Neural cell (in vitro differentiated cells): ENCODE measurements around the gene PATZ1. TPM values are rescaled to one million over a fixed set of nuclear protein-coding genes. Genes with fewer than 3 reads are reported as not detected.

Experiments
- H2AFZ ChIP-seq: fragments of 200-600, 300-800 bp; sonication (generic), shearing (Covaris generic); 2 replicates; pipeline ENCODE4 v1.6.0; 2014; ENCODE audit warnings: low read depth, mild to moderate bottlenecking, antibody characterized with exemption, low read length, moderate library complexity
- H3F3A ChIP-seq: fragments of 200-600 bp; shearing (Covaris generic); 2 replicates; pipeline ENCODE4 v1.6.1; 2016; ENCODE audit warnings: mild to moderate bottlenecking, moderate library complexity, mixed read lengths, antibody characterized with exemption, low read length; ENCODE audit not compliant: insufficient read depth, poor library complexity, severe bottlenecking
- H3K27ac ChIP-seq: fragments of 200-600, 300-800 bp; sonication (generic), shearing (Covaris generic); 2 replicates; pipeline ENCODE4 v1.5.1; 2014; ENCODE audit warnings: mild to moderate bottlenecking, low read length, moderate library complexity
- H3K27me3 ChIP-seq: fragments of 300-800, 200-600 bp; sonication (generic), shearing (Covaris generic); 2 replicates; pipeline ENCODE4 v1.6.0; 2014; ENCODE audit warnings: mild to moderate bottlenecking, low read depth, low read length, moderate library complexity; ENCODE audit not compliant: insufficient read depth
- H3K36me3 ChIP-seq: fragments of 300-800, 200-600 bp; sonication (generic), shearing (Covaris generic); 2 replicates; pipeline ENCODE4 v1.5.1; 2014; ENCODE audit warnings: mild to moderate bottlenecking, antibody characterized with exemption, low read length, moderate library complexity; ENCODE audit not compliant: insufficient read depth
- H3K4me2 ChIP-seq: fragments of 300-800, 200-600 bp; sonication (generic), shearing (Covaris generic); 2 replicates; pipeline ENCODE4 v1.6.0; 2014; ENCODE audit warnings: mild to moderate bottlenecking, low read length
- H3K4me3 ChIP-seq: fragments of 300-800, 200-600 bp; sonication (generic), shearing (Covaris generic); 2 replicates; pipeline ENCODE4 v1.5.1; 2014; ENCODE audit warnings: mild to moderate bottlenecking, low read length, moderate library complexity
- H3K79me2 ChIP-seq: fragments of 200-600 bp; shearing (Covaris generic); replicated peaks from 2 replicates; pipeline ENCODE4 v1.6.0; 2014; ENCODE audit warnings: mild to moderate bottlenecking, low read length, moderate library complexity; ENCODE audit not compliant: insufficient read depth
- H3K9ac ChIP-seq: fragments of 300-800, 200-600 bp; sonication (generic), shearing (Covaris generic); 2 replicates; pipeline ENCODE4 v1.6.1; 2016; ENCODE audit warnings: mild to moderate bottlenecking, low read length, mixed read lengths
- H3K9me2 ChIP-seq: fragments of 200-600 bp; shearing (Covaris generic); 2 replicates; pipeline ENCODE4 v1.6.1; 2016; ENCODE audit warnings: mild to moderate bottlenecking, low read length, mixed read lengths; ENCODE audit not compliant: insufficient read depth
- H3K9me3 ChIP-seq: fragments of 200-600, 300-800 bp; sonication (generic), shearing (Covaris generic); 2 replicates; pipeline ENCODE4 v1.6.1; 2016; ENCODE audit warnings: mild to moderate bottlenecking, mixed run types, low read length, moderate library complexity, mixed read lengths
- H4K20me1 ChIP-seq: fragments of 200-600 bp; shearing (Covaris generic); 2 replicates; pipeline ENCODE4 v1.6.1; 2016; ENCODE audit warnings: mild to moderate bottlenecking, mixed run types; ENCODE audit not compliant: insufficient read depth
- EP300 ChIP-seq: fragments of 450-650 bp; conservative IDR thresholded peaks from 2 replicates; pipeline ENCODE4 v1.6.1; 2014; ENCODE audit warnings: antibody characterized with exemption, mild to moderate bottlenecking, moderate library complexity; ENCODE audit not compliant: poor library complexity, severe bottlenecking
- EZH2 ChIP-seq: fragments of 200-600, 300-800 bp; shearing (Covaris generic), sonication (generic); IDR thresholded peaks from 2 replicates; pipeline ENCODE4 v1.6.1; 2014; ENCODE audit warnings: antibody characterized with exemption, low read length, borderline replicate concordance, mild to moderate bottlenecking; ENCODE audit not compliant: insufficient read depth, poor library complexity, severe bottlenecking
- MXI1 ChIP-seq: fragments of 450-650 bp; conservative IDR thresholded peaks from 2 replicates; pipeline ENCODE4 v1.6.1; 2014; ENCODE audit warnings: antibody characterized with exemption, mild to moderate bottlenecking; ENCODE audit not compliant: poor library complexity, severe bottlenecking
- POLR2AphosphoS5 ChIP-seq: IDR thresholded peaks from 2 replicates; pipeline ENCODE4 v1.6.1; 2012
- RAD21 ChIP-seq: fragments of 450-650 bp; conservative IDR thresholded peaks from 2 replicates; pipeline ENCODE4 v1.6.1; 2014; ENCODE audit warnings: antibody characterized with exemption, mild to moderate bottlenecking, moderate library complexity
- SMC3 ChIP-seq: fragments of 450-650 bp; conservative IDR thresholded peaks from 2 replicates; pipeline ENCODE4 v1.6.1; 2014; ENCODE audit warnings: antibody characterized with exemption, mild to moderate bottlenecking, moderate library complexity; ENCODE audit not compliant: poor library complexity
- TAF1 ChIP-seq: IDR thresholded peaks from 2 replicates; pipeline ENCODE4 v1.6.1; 2012; ENCODE audit warnings: low read depth
- polyA plus RNA-seq: library from polyadenylated mRNA; depleted of rRNA; stranded (reverse); fragments of >200 nt; gene quantifications from 2 replicates; pipeline ENCODE4 v1.2.3, GENCODE V29; 2014
- TF ChIP-seq, protein P1 (sequence below): fragments of 450-650 bp; IDR thresholded peaks from 2 replicates; pipeline ENCODE4 v1.5.1; 2014; ENCODE audit warnings: antibody characterized with exemption, mild to moderate bottlenecking, moderate library complexity; ENCODE audit not compliant: poor library complexity, severe bottlenecking
- TF ChIP-seq, protein P2 (sequence below): IDR thresholded peaks from 2 replicates; pipeline ENCODE4 v1.6.1; 2012; ENCODE audit warnings: borderline replicate concordance

PATZ1 gene
- polyA plus RNA-seq, 1 donor from 2014 or later: 33.5 TPM

DNA sequence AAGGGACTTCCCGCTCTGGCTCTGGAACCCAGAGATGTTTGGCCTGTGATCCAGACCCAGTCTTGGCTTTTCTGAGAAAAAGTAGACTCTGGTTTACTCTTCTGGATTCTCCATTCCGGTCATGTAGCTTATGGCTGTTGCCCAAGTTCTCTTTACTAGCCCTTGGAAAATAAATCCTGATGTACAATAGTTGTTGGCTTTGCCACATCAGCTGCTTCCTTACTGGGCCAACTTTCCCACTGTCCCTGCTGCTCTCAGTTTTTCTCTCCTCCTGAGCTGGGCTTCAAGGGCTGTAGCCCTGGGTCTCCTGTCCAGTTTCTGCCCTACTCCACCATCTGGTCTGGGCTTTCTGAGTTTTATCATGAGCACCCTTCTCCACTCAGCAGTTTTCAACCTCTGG, 12.5 kb downstream of the PATZ1 start:
- H3K9me2 ChIP-seq: no peaks in the 10 kb centered on the region
- no peaks in the 10 kb centered on the region for H3F3A ChIP-seq
- H3K4me2 ChIP-seq: no peak overlapping the region
- H3K9ac ChIP-seq: no peak overlapping the region
- no peak overlapping the region for H3K4me3 ChIP-seq
- TF ChIP-seq RAD21 (no peak), EZH2 (no peak), SMC3 (no peak), MXI1 (no peak), EP300 (no peak), POLR2AphosphoS5 (no peak), TAF1 (no peak)
- TF ChIP-seq, protein P1, sequence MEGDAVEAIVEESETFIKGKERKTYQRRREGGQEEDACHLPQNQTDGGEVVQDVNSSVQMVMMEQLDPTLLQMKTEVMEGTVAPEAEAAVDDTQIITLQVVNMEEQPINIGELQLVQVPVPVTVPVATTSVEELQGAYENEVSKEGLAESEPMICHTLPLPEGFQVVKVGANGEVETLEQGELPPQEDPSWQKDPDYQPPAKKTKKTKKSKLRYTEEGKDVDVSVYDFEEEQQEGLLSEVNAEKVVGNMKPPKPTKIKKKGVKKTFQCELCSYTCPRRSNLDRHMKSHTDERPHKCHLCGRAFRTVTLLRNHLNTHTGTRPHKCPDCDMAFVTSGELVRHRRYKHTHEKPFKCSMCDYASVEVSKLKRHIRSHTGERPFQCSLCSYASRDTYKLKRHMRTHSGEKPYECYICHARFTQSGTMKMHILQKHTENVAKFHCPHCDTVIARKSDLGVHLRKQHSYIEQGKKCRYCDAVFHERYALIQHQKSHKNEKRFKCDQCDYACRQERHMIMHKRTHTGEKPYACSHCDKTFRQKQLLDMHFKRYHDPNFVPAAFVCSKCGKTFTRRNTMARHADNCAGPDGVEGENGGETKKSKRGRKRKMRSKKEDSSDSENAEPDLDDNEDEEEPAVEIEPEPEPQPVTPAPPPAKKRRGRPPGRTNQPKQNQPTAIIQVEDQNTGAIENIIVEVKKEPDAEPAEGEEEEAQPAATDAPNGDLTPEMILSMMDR: no peak
- TF ChIP-seq, protein P2, sequence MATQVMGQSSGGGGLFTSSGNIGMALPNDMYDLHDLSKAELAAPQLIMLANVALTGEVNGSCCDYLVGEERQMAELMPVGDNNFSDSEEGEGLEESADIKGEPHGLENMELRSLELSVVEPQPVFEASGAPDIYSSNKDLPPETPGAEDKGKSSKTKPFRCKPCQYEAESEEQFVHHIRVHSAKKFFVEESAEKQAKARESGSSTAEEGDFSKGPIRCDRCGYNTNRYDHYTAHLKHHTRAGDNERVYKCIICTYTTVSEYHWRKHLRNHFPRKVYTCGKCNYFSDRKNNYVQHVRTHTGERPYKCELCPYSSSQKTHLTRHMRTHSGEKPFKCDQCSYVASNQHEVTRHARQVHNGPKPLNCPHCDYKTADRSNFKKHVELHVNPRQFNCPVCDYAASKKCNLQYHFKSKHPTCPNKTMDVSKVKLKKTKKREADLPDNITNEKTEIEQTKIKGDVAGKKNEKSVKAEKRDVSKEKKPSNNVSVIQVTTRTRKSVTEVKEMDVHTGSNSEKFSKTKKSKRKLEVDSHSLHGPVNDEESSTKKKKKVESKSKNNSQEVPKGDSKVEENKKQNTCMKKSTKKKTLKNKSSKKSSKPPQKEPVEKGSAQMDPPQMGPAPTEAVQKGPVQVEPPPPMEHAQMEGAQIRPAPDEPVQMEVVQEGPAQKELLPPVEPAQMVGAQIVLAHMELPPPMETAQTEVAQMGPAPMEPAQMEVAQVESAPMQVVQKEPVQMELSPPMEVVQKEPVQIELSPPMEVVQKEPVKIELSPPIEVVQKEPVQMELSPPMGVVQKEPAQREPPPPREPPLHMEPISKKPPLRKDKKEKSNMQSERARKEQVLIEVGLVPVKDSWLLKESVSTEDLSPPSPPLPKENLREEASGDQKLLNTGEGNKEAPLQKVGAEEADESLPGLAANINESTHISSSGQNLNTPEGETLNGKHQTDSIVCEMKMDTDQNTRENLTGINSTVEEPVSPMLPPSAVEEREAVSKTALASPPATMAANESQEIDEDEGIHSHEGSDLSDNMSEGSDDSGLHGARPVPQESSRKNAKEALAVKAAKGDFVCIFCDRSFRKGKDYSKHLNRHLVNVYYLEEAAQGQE: no peak
- no peak overlapping the region for H2AFZ ChIP-seq
- H4K20me1 ChIP-seq: no peaks in the 10 kb centered on the region
- no peak overlapping the region for H3K27ac ChIP-seq
- H3K79me2 ChIP-seq: peaks cover 16% of the 10 kb centered on the region
- no peaks in the 10 kb centered on the region for H3K27me3 ChIP-seq
- no peaks in the 10 kb centered on the region for H3K9me3 ChIP-seq
- peaks cover 8% of the 10 kb centered on the region for H3K36me3 ChIP-seq

DNA sequence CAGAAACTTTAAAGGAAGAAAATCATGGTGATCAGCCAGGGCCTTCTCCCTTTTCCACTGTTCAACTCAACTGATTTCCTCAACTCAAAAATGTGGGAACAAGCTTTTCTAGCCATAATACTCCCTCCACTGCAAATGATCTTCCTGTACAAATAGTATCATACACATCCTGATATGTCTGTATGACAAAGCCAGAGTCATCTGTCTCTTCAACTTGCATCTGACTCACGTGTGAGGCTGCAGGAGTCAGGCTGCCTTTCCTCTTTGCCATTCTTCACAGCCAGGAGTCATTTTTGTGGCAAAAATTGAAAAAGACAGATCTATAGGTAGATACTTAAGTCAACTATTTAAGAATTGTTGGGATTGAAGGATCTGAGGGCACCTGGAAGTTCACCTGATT, 13.3 kb downstream of the PATZ1 start:
- Histone ChIP-seq H3K79me2 (peaks cover 13% of the 10 kb centered on the region), H3K27ac (no peak overlapping the region), H4K20me1 (no peaks in the 10 kb centered on the region), H3K9ac (no peak overlapping the region), H2AFZ (no peak overlapping the region), H3K4me3 (no peak overlapping the region), H3K27me3 (no peaks in the 10 kb centered on the region), H3K36me3 (peaks cover 8% of the 10 kb centered on the region), H3F3A (no peaks in the 10 kb centered on the region), H3K4me2 (no peak overlapping the region), H3K9me3 (no peaks in the 10 kb centered on the region), H3K9me2 (no peaks in the 10 kb centered on the region)
- TF ChIP-seq EZH2 (no peak), SMC3 (no peak), TAF1 (no peak)
- TF ChIP-seq, protein P1: no peak
- TF ChIP-seq, protein P2: no peak
